ENCODE measurements around the gene GRIK5.

The GRIK5 gene

DNA sequence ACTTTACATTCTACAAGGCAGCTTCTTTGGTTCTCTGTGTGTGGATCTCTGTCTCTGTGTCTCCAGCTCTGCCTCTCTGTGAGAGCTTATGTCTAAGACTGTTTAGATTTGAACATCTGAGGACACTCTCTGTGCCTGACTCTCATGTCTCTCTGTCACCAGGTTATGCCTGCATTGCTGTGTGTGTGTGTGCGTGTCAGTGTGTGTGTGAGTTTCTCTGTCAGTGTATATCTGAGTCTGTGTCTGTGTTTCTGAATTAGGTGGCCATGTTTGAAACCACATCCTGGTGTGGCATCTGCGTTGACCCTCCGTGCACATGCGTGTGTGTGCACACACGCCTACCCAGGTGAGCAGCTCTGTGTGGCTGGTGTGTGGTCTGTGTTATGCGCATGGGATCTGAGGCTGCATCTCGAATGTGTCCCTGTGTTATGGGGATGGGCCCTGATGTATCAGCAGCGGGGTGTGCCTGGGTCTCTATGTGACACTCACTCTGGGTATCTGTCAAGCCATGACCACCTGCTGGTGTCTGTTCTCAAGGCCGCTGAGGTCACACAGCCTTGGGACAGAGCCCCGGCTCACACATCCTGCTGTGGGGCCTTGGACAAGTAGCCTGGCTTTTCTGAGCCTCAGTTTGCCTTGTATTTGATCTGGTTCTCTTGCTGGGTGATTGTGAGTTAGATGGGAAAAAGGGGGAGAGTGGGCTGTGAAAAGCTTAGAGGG, 82.7 kb downstream of the GRIK5 start:
- Histone ChIP-seq H3K9me3 (ENCODE audit: insufficient read depth, low read length, severe bottlenecking) (no peaks in the 10 kb centered on the region), H2AFZ (ENCODE audit: low read depth, low read length) (no peak overlapping the region), H3K36me3 (ENCODE audit: insufficient read depth, low read length) (peaks cover 43% of the 10 kb centered on the region), H3K4me3 (ENCODE audit: low read depth in 1 of 2, low read length in 2 of 2) (no peak overlapping the region), H4K20me1 (ENCODE audit: insufficient read depth, low read length) (peaks cover 4% of the 10 kb centered on the region; the same call in 1 of the 2 replicates), H3K4me2 (ENCODE audit: insufficient read depth, low read length) (no peak overlapping the region), H3K79me2 (ENCODE audit: insufficient read depth, low read length) (peaks cover 3% of the 10 kb centered on the region), H3K27ac (ENCODE audit: low read length) (no peak overlapping the region), H3K9ac (ENCODE audit: low read depth, low read length) (no peak overlapping the region), H3K4me1 (ENCODE audit: insufficient read depth, low read length) (0 out of 2 replicates have a peak, but pooled peaks cover 3% of the 10 kb centered on the region), H3K27me3 (ENCODE audit: insufficient read depth, low read length, poor library complexity) (no peaks in the 10 kb centered on the region)
- TF ChIP-seq CTCF (IDR thresholded peaks at IDR 0.05; ENCODE audit: borderline replicate concordance, extremely low read depth, low read length, poor library complexity, severe bottlenecking) (no peak), EZH2 (IDR thresholded peaks at IDR 0.05; ENCODE audit: borderline replicate concordance, low read depth, low read length, severe bottlenecking) (no peak)
- DNase-seq (no peak), ATAC-seq (ENCODE audit: insufficient read depth, low read depth) (no peak)

DNA sequence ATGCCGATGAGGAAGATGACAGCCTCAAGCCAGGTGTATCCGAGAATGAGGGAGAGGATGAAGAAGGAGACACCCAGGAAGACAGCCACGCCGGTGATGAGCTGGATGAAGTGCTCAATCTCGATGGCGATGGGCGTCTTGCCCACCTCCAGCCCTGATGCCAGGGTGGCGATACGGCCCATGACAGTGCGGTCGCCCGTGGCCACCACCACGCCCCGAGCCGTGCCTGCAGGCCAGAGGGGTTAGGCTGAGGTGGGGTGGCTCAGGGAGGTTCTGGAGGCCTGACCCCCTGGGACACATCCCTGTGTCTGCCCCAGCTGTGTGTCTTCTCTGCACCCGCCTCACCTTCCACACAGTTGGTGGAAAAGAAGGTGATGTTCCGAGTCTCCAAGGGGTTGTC, 85.0 kb downstream of the GRIK5 start:
- TF ChIP-seq EZH2 (IDR thresholded peaks at IDR 0.05; ENCODE audit: borderline replicate concordance, low read depth, low read length, severe bottlenecking) (no peak), CTCF (IDR thresholded peaks at IDR 0.05; ENCODE audit: borderline replicate concordance, extremely low read depth, low read length, poor library complexity, severe bottlenecking) (no peak)
- Histone ChIP-seq H3K4me3 (ENCODE audit: low read depth in 1 of 2, low read length in 2 of 2) (no peak overlapping the region), H3K27ac (ENCODE audit: low read length) (no peak overlapping the region), H3K4me1 (ENCODE audit: insufficient read depth, low read length) (no peaks in the 10 kb centered on the region), H3K79me2 (ENCODE audit: insufficient read depth, low read length) (no peaks in the 10 kb centered on the region), H2AFZ (ENCODE audit: low read depth, low read length) (no peak overlapping the region), H4K20me1 (ENCODE audit: insufficient read depth, low read length) (peaks cover 6% of the 10 kb centered on the region; the same call in 1 of the 2 replicates), H3K36me3 (ENCODE audit: insufficient read depth, low read length) (peaks cover 63% of the 10 kb centered on the region), H3K9ac (ENCODE audit: low read depth, low read length) (no peak overlapping the region), H3K4me2 (ENCODE audit: insufficient read depth, low read length) (no peak overlapping the region), H3K9me3 (ENCODE audit: insufficient read depth, low read length, severe bottlenecking) (no peaks in the 10 kb centered on the region), H3K27me3 (ENCODE audit: insufficient read depth, low read length, poor library complexity) (no peaks in the 10 kb centered on the region)
- ATAC-seq (ENCODE audit: insufficient read depth, low read depth) (no peak), DNase-seq (no peak)

DNA sequence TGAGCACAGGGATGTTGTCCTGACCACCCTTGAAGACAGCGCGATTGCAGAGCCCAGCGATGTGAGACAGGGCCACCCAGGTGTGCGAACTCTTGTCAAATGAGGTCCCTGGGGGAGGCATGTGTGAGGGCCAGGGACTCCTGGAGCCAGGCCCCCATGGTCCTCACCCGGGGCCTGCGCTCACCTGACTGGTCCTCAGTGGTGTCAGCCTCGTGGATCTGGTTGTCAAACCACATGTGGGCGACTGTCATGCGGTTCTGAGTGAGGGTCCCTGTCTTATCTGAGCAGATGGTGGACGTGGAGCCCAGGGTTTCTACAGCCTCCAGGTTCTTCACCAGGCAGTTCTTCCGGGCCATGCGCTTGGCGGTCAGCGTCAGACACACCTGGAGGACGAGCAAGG, 88.3 kb downstream of the GRIK5 start:
- Histone ChIP-seq H3K4me1 (ENCODE audit: insufficient read depth, low read length) (no peaks in the 10 kb centered on the region), H3K27ac (ENCODE audit: low read length) (no peak overlapping the region), H3K79me2 (ENCODE audit: insufficient read depth, low read length) (no peaks in the 10 kb centered on the region), H3K36me3 (ENCODE audit: insufficient read depth, low read length) (peaks cover 66% of the 10 kb centered on the region), H3K27me3 (ENCODE audit: insufficient read depth, low read length, poor library complexity) (no peaks in the 10 kb centered on the region), H3K4me2 (ENCODE audit: insufficient read depth, low read length) (no peak overlapping the region), H2AFZ (ENCODE audit: low read depth, low read length) (no peak overlapping the region), H4K20me1 (ENCODE audit: insufficient read depth, low read length) (peaks cover 6% of the 10 kb centered on the region; the same call in 1 of the 2 replicates), H3K9me3 (ENCODE audit: insufficient read depth, low read length, severe bottlenecking) (no peaks in the 10 kb centered on the region), H3K9ac (ENCODE audit: low read depth, low read length) (no peak overlapping the region), H3K4me3 (ENCODE audit: low read depth in 1 of 2, low read length in 2 of 2) (no peak overlapping the region)
- TF ChIP-seq CTCF (IDR thresholded peaks at IDR 0.05; ENCODE audit: borderline replicate concordance, extremely low read depth, low read length, poor library complexity, severe bottlenecking), result no peak
- ATAC-seq (ENCODE audit: insufficient read depth, low read depth), result no peak
- no peak for DNase-seq
